Measurements from ENCODE around the gene CACTIN.
"Not testable (repeated sequence)": the region's sequence is repeated elsewhere in the genome, so short reads cannot be mapped to it uniquely, and the experiment has no call there.

CACTIN gene

GRCh38 chr19:3661284-3662238, 35.0 kb upstream of the CACTIN start:
- no peak for DNase-seq

- DNase-seq, result no peak
Measured at GRCh38 chr19:3660493-3661219, 34.1 kb upstream of the CACTIN start.

GRCh38 chr19:3659746-3660112, 33.1 kb upstream of the CACTIN start:
- DNase-seq, result no peak

GRCh38 chr19:3658870-3659745, 32.5 kb upstream of the CACTIN start:
- no peak for DNase-seq

DNA sequence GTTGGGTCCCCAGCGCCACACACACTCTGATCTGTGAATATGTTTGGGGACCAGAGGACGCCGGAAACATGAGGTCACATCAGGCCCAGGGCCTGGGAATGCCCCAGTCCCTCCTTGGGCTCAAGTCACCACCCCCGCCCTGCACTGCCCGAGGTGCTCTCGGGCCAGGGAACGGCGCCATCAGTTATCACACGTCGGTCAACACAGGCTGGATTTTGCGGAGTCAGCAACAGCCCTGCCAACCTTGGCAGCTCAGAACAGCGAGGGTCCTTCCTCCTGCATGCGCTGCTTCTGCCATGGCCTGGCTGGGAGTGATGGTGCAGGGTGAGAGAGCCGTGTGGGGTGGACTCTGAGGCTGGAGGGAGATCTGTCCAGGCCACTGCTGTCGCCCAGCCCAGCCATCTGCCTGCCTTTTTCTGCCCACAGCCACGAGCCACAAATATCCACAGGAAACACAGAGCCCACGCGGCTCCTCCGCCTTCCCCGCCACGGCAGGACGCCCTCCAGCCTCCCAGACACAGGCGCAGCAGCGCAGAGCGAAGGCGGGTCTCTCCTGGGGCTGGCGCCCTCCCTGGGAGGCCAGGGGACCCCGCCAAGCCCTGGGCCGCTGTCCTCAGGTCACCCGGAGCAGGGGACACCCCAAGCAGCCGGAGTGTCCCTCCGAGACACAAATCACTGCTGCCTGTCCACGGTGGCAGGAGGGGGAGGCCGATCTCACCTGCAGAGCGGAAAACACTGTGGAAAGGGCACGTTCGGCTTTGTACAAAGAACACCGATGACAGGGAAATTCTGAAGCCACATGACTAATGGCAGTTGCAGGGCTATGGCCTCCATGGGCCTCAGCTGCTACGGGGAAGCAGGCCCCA, 31.6 kb upstream of the CACTIN start:
- no peak for DNase-seq

DNA sequence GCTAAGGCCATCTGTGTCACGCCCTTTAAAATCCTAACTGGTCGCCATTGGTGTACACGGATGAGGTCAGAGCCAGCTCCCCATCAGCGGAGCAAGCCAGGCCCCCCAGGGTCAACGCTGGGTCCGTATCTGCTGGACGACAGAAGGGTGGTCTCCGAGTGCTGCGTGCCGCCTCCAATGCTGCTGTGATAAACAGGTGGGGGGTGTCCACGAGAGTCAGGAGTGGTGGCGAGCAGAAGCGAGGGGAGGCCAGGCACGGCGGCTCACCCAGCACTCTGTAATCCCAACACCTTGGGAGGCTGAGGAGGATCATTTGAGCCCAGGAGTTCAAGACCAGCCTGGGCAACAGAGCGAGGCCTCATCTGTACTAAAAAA, 30.8 kb upstream of the CACTIN start:
- no peak for DNase-seq

DNA sequence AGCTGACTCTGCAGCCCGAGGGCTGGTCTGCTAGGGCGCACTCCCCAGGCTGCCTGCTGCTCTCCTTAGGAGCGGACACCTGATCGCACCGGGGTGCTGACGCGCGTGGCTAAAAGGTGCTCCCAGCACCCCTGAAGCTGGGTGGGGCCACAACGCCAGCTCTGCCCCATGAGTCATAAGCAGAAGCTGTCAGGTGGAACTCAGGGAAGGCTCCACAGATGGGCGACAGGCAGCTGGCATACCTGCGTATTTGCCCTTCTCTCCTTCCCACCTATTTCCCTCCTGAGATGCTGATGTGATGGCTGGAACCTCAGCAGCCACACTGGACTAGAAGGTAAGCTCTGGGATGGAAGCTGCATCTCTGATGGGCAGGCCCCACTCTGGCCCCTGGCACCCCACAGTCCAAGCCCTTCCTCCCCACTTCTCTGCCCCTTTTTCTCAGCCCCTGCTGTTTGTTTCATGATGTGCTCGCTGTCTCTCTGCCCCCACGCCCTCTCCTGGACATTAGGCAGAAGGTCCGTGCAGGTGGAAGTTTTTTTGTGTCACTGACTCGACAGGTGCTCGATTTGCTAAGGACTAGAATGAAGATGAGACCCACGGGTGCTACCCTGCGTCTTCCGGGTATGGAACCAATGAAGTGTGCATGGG, 30.3 kb upstream of the CACTIN start:
- no peak for DNase-seq

DNA sequence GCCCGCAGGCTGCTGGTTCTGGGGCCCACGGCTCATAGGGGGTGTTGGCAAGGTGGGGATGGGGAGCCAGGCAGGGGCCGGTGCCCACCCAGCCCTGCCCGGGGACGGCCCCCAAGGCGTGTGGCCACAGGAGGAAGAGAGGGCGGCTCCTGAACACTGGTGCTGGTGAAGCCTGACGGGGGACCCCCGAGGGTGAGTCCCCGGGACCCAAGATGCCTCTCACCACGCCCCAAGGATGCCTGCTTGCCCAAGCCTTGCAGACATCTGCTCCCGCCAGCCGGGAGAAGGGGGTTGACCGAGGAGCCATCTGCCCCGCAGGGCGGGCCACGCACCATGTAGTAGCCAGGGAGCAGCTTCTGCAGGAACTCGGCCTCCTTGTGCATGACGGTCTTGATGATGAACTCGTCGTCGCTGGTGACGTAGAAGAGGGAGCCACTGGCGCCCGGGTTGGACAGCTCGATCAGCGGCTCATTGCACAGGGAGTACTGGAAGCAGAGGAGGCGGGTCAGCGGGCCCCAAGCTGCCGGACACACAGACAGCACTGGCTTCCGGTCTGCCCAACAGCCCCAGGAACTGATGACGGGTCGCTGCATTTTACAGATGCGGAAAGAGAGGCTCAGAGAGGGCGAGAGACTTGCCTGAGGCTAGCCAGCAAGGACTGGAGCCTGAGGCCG, 29.6 kb upstream of the CACTIN start:
- no peak for DNase-seq

DNA sequence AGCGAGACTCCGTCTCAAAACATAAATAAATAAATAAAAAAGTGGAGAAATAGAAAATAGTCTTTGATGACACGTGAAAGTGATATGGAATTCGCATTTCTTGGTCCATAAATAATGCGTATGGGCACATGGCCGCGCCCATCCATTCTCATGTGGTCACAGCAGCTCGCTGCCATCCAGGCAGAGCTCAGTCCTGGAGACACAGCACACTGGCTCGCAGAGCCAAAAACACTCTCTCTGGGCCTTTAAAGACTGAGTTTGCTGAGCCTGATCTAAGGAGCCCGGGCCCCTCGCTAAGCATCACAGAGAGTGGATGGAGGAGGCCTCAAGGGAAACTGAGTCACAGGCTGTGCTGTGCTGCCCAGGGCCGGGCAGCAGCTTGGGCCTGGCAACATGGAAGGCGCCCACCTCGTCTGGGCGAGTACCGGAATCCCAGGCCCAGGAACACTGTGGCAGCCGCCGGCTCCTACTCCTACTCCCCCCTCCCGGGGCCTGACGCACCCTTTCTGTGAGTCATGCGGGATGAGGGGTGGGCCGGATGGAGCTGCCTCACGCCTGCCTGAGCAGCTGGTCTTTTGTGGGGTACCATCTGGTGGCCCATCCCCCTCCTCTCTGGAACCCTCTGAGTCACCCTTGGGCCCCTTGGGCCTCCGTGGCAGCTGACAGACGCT, 28.9 kb upstream of the CACTIN start:
- DNase-seq, result no peak

DNA sequence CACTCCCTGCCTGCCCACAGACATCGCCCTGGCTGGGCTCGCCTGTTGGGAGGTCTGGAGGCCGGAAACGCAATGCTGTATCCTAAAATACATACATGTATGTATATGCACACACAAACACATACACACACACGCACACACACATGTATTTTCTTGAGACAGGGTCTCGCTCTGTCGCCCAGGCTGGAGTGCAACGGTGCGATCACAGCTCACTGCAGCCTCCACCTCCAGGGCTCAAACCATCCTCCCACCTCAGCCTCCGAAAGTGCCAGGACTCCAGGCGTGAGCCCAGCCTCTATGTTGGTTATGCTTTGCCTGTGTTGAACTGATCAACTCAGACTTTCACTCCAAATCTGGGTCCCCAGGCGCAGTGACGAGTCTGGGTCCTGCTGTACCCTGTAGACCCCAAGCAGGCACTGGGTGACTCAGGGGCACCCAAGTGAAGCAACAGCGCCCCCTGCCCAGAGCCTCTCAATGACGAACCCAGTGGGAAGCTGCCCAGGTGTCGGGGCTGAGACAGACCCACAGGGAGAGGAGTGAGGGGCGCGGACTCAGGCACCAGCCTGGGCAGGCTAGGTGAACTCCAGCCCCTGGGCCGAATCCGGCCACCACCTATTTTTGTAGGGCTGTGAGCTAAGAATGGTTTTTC, 27.4 kb upstream of the CACTIN start:
- no peak for DNase-seq

GRCh38 chr19:3653081-3653795, 26.6 kb upstream of the CACTIN start:
- DNase-seq, result no peak

DNA sequence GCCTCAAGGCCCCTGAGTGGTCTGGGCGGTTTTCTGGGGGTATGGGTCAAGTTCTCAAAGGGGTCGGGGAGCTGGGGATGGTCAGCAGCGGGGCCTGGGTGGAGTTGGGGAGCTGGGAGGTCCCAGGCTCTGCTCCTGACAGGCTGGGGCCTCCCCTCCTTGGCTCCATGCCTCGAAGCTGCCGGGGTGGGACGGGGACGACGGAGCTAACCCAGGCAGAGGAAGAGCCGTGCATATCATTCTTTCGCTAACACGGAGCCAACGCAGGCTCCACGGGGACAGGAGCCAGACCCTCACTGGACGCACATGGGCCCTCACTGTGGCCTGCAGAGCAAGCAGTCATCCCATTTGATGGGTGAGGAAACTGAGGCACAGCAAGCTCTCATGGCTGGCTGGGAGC, 25.8 kb upstream of the CACTIN start:
- no peak for DNase-seq

DNA sequence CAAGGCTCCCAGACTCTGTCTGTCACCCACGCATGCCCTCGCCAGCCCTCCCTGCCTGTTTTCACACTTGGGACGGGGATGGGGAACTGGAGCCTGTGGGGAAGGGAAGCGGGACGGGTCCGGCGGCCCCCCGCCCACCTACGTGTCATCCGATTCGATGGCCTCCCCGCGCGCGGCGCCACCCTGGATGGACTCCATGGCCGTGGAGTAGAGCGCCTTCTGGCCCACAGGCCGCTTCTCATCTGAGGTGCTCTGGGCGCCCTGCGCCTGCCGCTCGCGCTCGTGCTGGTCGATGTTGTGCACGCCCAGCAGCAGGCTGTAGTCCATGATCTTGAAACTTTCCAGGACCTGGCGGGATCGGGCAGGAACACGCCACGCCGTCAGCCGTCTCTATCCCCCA, 25.1 kb upstream of the CACTIN start:
- DNase-seq, result no peak

DNA sequence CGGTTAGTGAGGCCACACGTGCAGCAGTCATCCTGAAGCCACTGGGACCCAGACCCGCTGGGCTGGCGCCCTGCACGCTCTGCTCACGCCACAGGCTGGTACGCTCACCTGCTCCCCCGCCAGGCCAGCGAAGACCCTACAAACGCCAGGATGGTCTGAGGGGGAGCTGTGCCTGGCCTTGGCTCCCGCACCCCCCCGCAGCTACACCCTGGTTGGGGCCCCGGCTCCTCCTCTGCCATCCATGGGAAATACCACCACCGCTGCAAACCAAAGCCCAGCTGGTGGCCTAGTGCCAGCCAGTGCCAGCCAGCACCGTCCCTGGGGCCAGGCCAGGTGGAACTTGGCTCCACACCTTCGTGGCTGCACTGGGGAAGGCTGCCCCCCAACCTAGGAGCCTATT, 23.3 kb upstream of the CACTIN start:
- no peak for DNase-seq

GRCh38 chr19:3648037-3648905, 21.7 kb upstream of the CACTIN start:
- no peak for DNase-seq

GRCh38 chr19:3647102-3647501, 20.5 kb upstream of the CACTIN start:
- not testable (repeated sequence) for DNase-seq

GRCh38 chr19:3646336-3647092, 19.9 kb upstream of the CACTIN start:
- DNase-seq, result no peak

GRCh38 chr19:3645726-3646125, 19.1 kb upstream of the CACTIN start:
- DNase-seq, result no peak
